Measurements from ENCODE around the gene ACTG1.

Gene ACTG1

DNA sequence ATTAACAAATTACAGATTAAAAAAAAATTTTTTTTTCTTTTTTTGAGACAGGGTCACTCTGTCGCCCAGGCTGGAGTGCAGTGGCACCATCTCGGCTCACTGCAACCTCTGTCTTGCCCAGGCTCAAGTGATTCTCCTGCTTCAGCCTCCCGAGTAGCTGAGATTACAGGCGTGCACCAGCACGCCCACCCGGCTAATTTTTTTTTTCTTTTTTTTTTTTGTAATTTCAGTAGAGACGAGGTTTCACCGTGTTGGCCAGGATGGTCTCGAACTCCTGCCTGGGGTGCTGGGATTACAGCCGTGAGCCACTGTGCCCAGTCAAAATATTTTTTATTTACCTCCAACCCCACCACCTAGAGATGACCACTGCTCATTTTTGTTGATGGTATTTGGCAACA lies 25.5 kb downstream of the ACTG1 start:
- Histone ChIP-seq H3K23ac (ENCODE audit: low read length in 2 of 2) (no peak overlapping the region), H4K91ac (ENCODE audit: low read length) (no peak overlapping the region), H3K9me3 (ENCODE audit: control insufficient read depth, low read length) (no peaks in the 10 kb centered on the region), H3K36me3 (ENCODE audit: control insufficient read depth in 1 of 2, insufficient read depth in 2 of 2, low read depth in 1 of 2, low read length in 2 of 2) (no peaks in the 10 kb centered on the region), H2BK120ac (ENCODE audit: low read depth, low read length) (no peak overlapping the region), H3K4me3 (ENCODE audit: insufficient read depth in 1 of 2, low read depth in 1 of 2, low read length in 2 of 2) (peak overlapping the region in 1 of 2 experiments; percentile 76), H3K14ac (ENCODE audit: low read length in 2 of 2) (no peak overlapping the region), H3K18ac (ENCODE audit: low read depth in 1 of 2, low read length in 2 of 2) (no peak overlapping the region), H3K9ac (ENCODE audit: low read length) (peak overlapping the region; percentile 91), H2BK12ac (ENCODE audit: low read length in 2 of 2) (peak overlapping the region in 1 of 2 experiments; percentile 83), H3K4me2 (ENCODE audit: low read length, poor library complexity, severe bottlenecking) (no peak overlapping the region), H2AFZ (ENCODE audit: low read depth, low read length) (peak overlapping the region; percentile 94), H2AK5ac (ENCODE audit: low read length, severe bottlenecking) (no peak overlapping the region), H2BK5ac (ENCODE audit: low read depth, low read length, poor library complexity, severe bottlenecking) (no peak overlapping the region), H3K4me1 (ENCODE audit: control insufficient read depth, insufficient read depth, low read depth, low read length) (peaks cover 57% of the 10 kb centered on the region), H3K4ac (ENCODE audit: low read depth in 1 of 2, low read length in 2 of 2) (peak overlapping the region in 1 of 2 experiments; percentile 82), H4K8ac (ENCODE audit: low read length) (peak overlapping the region; percentile 88), H3K27ac (ENCODE audit: low read length, poor library complexity, severe bottlenecking) (no peak overlapping the region), H3K27me3 (ENCODE audit: control insufficient read depth in 1 of 2, insufficient read depth in 1 of 2, low read length in 2 of 2) (peaks cover 3 to 28% of the 10 kb centered on the region in 2 experiments), H2BK15ac (ENCODE audit: low read depth, poor library complexity, severe bottlenecking) (no peak overlapping the region), H3K79me1 (replicated peaks; ENCODE audit: low read length, poor library complexity, severe bottlenecking) (no peaks in the 10 kb centered on the region)
- no peak for DNase-seq
- WGBS: 93% methylated on average over 7 of the region's 10 CpGs

- Histone ChIP-seq H3K27me3 (ENCODE audit: control insufficient read depth in 1 of 2, insufficient read depth in 1 of 2, low read length in 2 of 2) (peaks cover 0 to 28% of the 10 kb centered on the region in 2 experiments), H4K8ac (ENCODE audit: low read length) (no peak overlapping the region), H3K4me1 (ENCODE audit: control insufficient read depth, insufficient read depth, low read depth, low read length) (peaks cover 63% of the 10 kb centered on the region), H3K27ac (ENCODE audit: low read length, poor library complexity, severe bottlenecking) (no peak overlapping the region), H3K9me3 (ENCODE audit: control insufficient read depth, low read length) (no peaks in the 10 kb centered on the region), H3K9ac (ENCODE audit: low read length) (no peak overlapping the region), H2BK5ac (ENCODE audit: low read depth, low read length, poor library complexity, severe bottlenecking) (no peak overlapping the region), H3K79me1 (replicated peaks; ENCODE audit: low read length, poor library complexity, severe bottlenecking) (peaks cover 2% of the 10 kb centered on the region), H2BK15ac (ENCODE audit: low read depth, poor library complexity, severe bottlenecking) (no peak overlapping the region), H3K36me3 (ENCODE audit: control insufficient read depth in 1 of 2, insufficient read depth in 2 of 2, low read depth in 1 of 2, low read length in 2 of 2) (no peaks in the 10 kb centered on the region), H3K23ac (ENCODE audit: low read length in 2 of 2) (no peak overlapping the region), H3K14ac (ENCODE audit: low read length in 2 of 2) (no peak overlapping the region), H2BK12ac (ENCODE audit: low read length in 2 of 2) (no peak overlapping the region), H2AK5ac (ENCODE audit: low read length, severe bottlenecking) (no peak overlapping the region), H4K91ac (ENCODE audit: low read length) (no peak overlapping the region), H3K4me2 (ENCODE audit: low read length, poor library complexity, severe bottlenecking) (no peak overlapping the region), H3K4me3 (ENCODE audit: insufficient read depth in 1 of 2, low read depth in 1 of 2, low read length in 2 of 2) (no peak overlapping the region), H2AFZ (ENCODE audit: low read depth, low read length) (no peak overlapping the region), H3K18ac (ENCODE audit: low read depth in 1 of 2, low read length in 2 of 2) (no peak overlapping the region), H2BK120ac (ENCODE audit: low read depth, low read length) (no peak overlapping the region), H3K4ac (ENCODE audit: low read depth in 1 of 2, low read length in 2 of 2) (no peak overlapping the region)
- WGBS: 66% methylated on average over 14 of the region's 17 CpGs
- no peak for DNase-seq
Observed at GRCh38 chr17:81486199-81486810, 26.3 kb downstream of the ACTG1 start.

DNA sequence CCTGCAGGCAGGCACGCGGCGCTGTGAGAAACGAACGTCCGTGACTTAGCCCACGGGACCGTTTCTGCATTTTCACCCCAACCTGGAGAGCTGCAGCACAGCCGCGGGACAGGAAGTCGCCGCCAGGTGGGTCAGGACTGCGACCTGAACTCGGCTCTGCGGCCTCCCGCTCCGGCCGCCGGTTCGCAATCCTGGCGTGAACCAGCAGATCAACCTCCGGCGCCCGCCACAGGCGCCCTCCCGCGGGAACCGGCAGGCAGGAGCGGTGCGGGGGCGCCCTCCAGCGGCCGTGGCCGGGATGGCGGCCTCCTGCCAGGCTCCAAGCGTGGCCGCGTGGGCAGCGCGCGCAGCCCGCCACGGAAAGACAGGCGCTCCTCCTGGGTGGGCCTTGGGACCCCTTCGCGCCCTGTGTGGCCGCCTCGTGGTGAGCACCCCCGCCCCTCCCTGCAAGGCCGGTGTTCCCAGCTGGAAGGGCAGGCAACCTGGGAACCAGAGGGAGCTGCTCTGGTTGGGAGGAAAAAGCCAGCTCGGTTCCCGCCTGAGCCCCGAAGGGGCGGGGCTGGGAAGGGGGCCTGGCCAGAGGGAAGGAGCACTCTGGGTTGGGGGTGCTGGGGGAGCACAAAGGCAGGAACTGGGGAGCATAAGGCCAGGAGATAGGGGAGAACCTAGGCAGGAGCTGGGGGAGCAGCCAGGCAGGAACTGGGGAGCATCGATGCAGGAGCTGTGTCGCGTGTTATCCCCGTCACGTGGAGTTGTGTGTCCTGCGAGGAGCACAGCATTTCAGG lies 28.2 kb downstream of the ACTG1 start:
- Histone ChIP-seq H3K36me3 (ENCODE audit: control insufficient read depth in 1 of 2, insufficient read depth in 2 of 2, low read depth in 1 of 2, low read length in 2 of 2) (no peaks in the 10 kb centered on the region), H2BK5ac (ENCODE audit: low read depth, low read length, poor library complexity, severe bottlenecking) (peak overlapping the region; percentile 49), H3K4ac (ENCODE audit: low read depth in 1 of 2, low read length in 2 of 2) (peak overlapping the region; percentile 7 to 86), H2BK15ac (ENCODE audit: low read depth, poor library complexity, severe bottlenecking) (peak overlapping the region; percentile 2), H3K9me3 (ENCODE audit: control insufficient read depth, low read length) (no peaks in the 10 kb centered on the region), H3K79me1 (replicated peaks; ENCODE audit: low read length, poor library complexity, severe bottlenecking) (peaks cover 2% of the 10 kb centered on the region), H4K8ac (ENCODE audit: low read length) (peak overlapping the region; percentile 83), H3K4me3 (ENCODE audit: insufficient read depth in 1 of 2, low read depth in 1 of 2, low read length in 2 of 2) (peak overlapping the region; percentile 45 to 72), H2AK5ac (ENCODE audit: low read length, severe bottlenecking) (no peak overlapping the region), H3K27me3 (ENCODE audit: control insufficient read depth in 1 of 2, insufficient read depth in 1 of 2, low read length in 2 of 2) (peaks cover 0 to 12% of the 10 kb centered on the region in 2 experiments), H2BK120ac (ENCODE audit: low read depth, low read length) (peak overlapping the region; percentile 35), H2BK12ac (ENCODE audit: low read length in 2 of 2) (peak overlapping the region in 1 of 2 experiments; percentile 95), H3K4me2 (ENCODE audit: low read length, poor library complexity, severe bottlenecking) (peak overlapping the region; percentile 93), H3K9ac (ENCODE audit: low read length) (peak overlapping the region; percentile 65), H3K4me1 (ENCODE audit: control insufficient read depth, insufficient read depth, low read depth, low read length) (peaks cover 62% of the 10 kb centered on the region), H3K23ac (ENCODE audit: low read length in 2 of 2) (peak overlapping the region in 1 of 2 experiments; percentile 70), H3K27ac (ENCODE audit: low read length, poor library complexity, severe bottlenecking) (no peak overlapping the region), H3K14ac (ENCODE audit: low read length in 2 of 2) (peak overlapping the region in 1 of 2 experiments; percentile 0), H3K18ac (ENCODE audit: low read depth in 1 of 2, low read length in 2 of 2) (peak overlapping the region; percentile 50 to 91), H2AFZ (ENCODE audit: low read depth, low read length) (peak overlapping the region; percentile 90), H4K91ac (ENCODE audit: low read length) (peak overlapping the region; percentile 75)
- WGBS: 12% methylated on average over 48 of the region's 60 CpGs
- DNase-seq: peak; percentile 71

DNA sequence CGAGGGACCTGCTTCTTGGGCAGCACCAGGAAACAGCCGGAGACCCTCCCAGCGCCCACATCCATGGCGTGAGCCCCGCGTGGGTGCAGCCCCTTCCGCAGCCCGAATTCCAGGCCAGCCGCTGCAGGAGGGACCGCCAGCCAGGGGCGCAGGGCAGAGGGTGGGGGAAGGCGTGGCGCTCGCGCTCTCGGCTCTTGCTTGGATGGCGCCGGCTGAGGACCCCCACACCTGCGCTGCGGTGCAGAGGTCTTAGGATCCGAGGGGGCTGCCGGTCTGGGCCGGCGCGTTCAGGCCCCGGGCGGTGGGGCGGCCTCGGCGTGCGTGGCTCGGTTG lies 28.8 kb downstream of the ACTG1 start:
- H2BK5ac ChIP-seq (ENCODE audit: low read depth, low read length, poor library complexity, severe bottlenecking): peak overlapping the region; percentile 49
- H3K4ac ChIP-seq (ENCODE audit: low read depth in 1 of 2, low read length in 2 of 2): peak overlapping the region; percentile 7 to 86
- H2AFZ ChIP-seq (ENCODE audit: low read depth, low read length): peak overlapping the region; percentile 90
- peak overlapping the region; percentile 45 to 72 for H3K4me3 ChIP-seq (ENCODE audit: insufficient read depth in 1 of 2, low read depth in 1 of 2, low read length in 2 of 2)
- peaks cover 2% of the 10 kb centered on the region for H3K79me1 ChIP-seq (replicated peaks; ENCODE audit: low read length, poor library complexity, severe bottlenecking)
- peaks cover 56% of the 10 kb centered on the region for H3K4me1 ChIP-seq (ENCODE audit: control insufficient read depth, insufficient read depth, low read depth, low read length)
- no peaks in the 10 kb centered on the region for H3K9me3 ChIP-seq (ENCODE audit: control insufficient read depth, low read length)
- H4K91ac ChIP-seq (ENCODE audit: low read length): peak overlapping the region; percentile 75
- H4K8ac ChIP-seq (ENCODE audit: low read length): peak overlapping the region; percentile 83
- no peak overlapping the region for H2AK5ac ChIP-seq (ENCODE audit: low read length, severe bottlenecking)
- DNase-seq: no peak
- H2BK12ac ChIP-seq (ENCODE audit: low read length in 2 of 2): peak overlapping the region; percentile 70 to 95
- peak overlapping the region; percentile 35 for H2BK120ac ChIP-seq (ENCODE audit: low read depth, low read length)
- H3K4me2 ChIP-seq (ENCODE audit: low read length, poor library complexity, severe bottlenecking): peak overlapping the region; percentile 93
- no peaks in the 10 kb centered on the region for H3K36me3 ChIP-seq (ENCODE audit: control insufficient read depth in 1 of 2, insufficient read depth in 2 of 2, low read depth in 1 of 2, low read length in 2 of 2)
- no peak overlapping the region for H3K27ac ChIP-seq (ENCODE audit: low read length, poor library complexity, severe bottlenecking)
- H3K18ac ChIP-seq (ENCODE audit: low read depth in 1 of 2, low read length in 2 of 2): peak overlapping the region; percentile 50 to 91
- H2BK15ac ChIP-seq (ENCODE audit: low read depth, poor library complexity, severe bottlenecking): no peak overlapping the region
- peaks cover 0 to 12% of the 10 kb centered on the region in 2 experiments for H3K27me3 ChIP-seq (ENCODE audit: control insufficient read depth in 1 of 2, insufficient read depth in 1 of 2, low read length in 2 of 2)
- H3K14ac ChIP-seq (ENCODE audit: low read length in 2 of 2): peak overlapping the region in 1 of 2 experiments; percentile 0
- H3K9ac ChIP-seq (ENCODE audit: low read length): peak overlapping the region; percentile 65
- peak overlapping the region in 1 of 2 experiments; percentile 70 for H3K23ac ChIP-seq (ENCODE audit: low read length in 2 of 2)
- 16% methylated on average over 32 of the region's 32 CpGs for WGBS

Measured in mesenchymal stem cell (in vitro differentiated cells and primary cell).